H9 (cell line): ENCODE data around the gene PKD1. TPM values are rescaled to one million over a fixed set of nuclear protein-coding genes. Genes with fewer than 3 reads are reported as not detected.

Experiments
- DNase-seq: peaks from one replicate; pipeline ENCODE4 v3.0.0-alpha.2; 2017
- H2AFZ ChIP-seq: one replicate; pipeline ENCODE4 v1.6.1; 2013; ENCODE audit warnings: mild to moderate bottlenecking, low read length, control low read depth, moderate library complexity
- H2AK5ac ChIP-seq: 2 replicates; pipeline ENCODE4 v1.6.1; 2013; ENCODE audit warnings: low read length, control low read depth, mixed read lengths; ENCODE audit not compliant: insufficient read length
- H2BK120ac ChIP-seq: one replicate; pipeline ENCODE4 v1.6.1; 2013; ENCODE audit warnings: low read depth, mild to moderate bottlenecking, low read length, control low read depth, inconsistent platforms; ENCODE audit not compliant: poor library complexity, severe bottlenecking
- H2BK12ac ChIP-seq: 2 replicates; pipeline ENCODE4 v1.6.1; 2013; ENCODE audit warnings: low read length, control low read depth, mixed read lengths, low read depth; ENCODE audit not compliant: insufficient read length
- H2BK15ac ChIP-seq: 2 replicates; pipeline ENCODE4 v1.6.1; 2013; ENCODE audit warnings: low read depth, low read length, control low read depth
- H2BK20ac ChIP-seq: one replicate; pipeline ENCODE4 v1.6.1; 2013; ENCODE audit warnings: low read depth, mild to moderate bottlenecking, low read length, control low read depth, inconsistent platforms; ENCODE audit not compliant: poor library complexity, severe bottlenecking
- H2BK5ac ChIP-seq: 2 replicates; pipeline ENCODE4 v1.6.1; 2013; ENCODE audit warnings: low read length, control low read depth, mixed read lengths; ENCODE audit not compliant: insufficient read length
- H3K14ac ChIP-seq: 2 replicates; pipeline ENCODE4 v1.6.1; 2013; ENCODE audit warnings: low read length, control low read depth; ENCODE audit not compliant: insufficient read depth
- H3K18ac ChIP-seq: 2 replicates; pipeline ENCODE4 v1.6.1; 2013; ENCODE audit warnings: low read depth, mild to moderate bottlenecking, mixed read lengths, low read length, control low read depth; ENCODE audit not compliant: insufficient read length
- H3K23ac ChIP-seq: 2 replicates; pipeline ENCODE4 v1.6.1; 2013; ENCODE audit warnings: low read length, control low read depth, mixed read lengths, low read depth; ENCODE audit not compliant: insufficient read length
- H3K23me2 ChIP-seq: 2 replicates; pipeline ENCODE4 v1.6.1; 2013; ENCODE audit warnings: low read depth, mild to moderate bottlenecking, mixed read lengths, low read length, control low read depth; ENCODE audit not compliant: insufficient read length, poor library complexity, severe bottlenecking
- H3K27ac ChIP-seq: 2 replicates; pipeline ENCODE4 v1.5.1; 2013; ENCODE audit warnings: low read length, control low read depth, mixed read lengths, low read depth; ENCODE audit not compliant: insufficient read length
- H3K27me3 ChIP-seq: 2 replicates; pipeline ENCODE4 v1.6.1; 2013; ENCODE audit warnings: low read length, control low read depth, inconsistent platforms; ENCODE audit not compliant: insufficient read depth
- H3K4ac ChIP-seq: 2 replicates; pipeline ENCODE4 v1.6.1; 2013; ENCODE audit warnings: low read depth, mild to moderate bottlenecking, control low read depth, inconsistent platforms, low read length, moderate library complexity
- H3K4me1 ChIP-seq: 2 replicates; pipeline ENCODE4 v1.6.1; 2013; ENCODE audit warnings: low read length, control low read depth, inconsistent platforms; ENCODE audit not compliant: insufficient read depth
- H3K4me2 ChIP-seq: 2 replicates; pipeline ENCODE4 v1.6.1; 2013; ENCODE audit warnings: low read length, control low read depth, mixed read lengths; ENCODE audit not compliant: insufficient read length, insufficient read depth
- H3K56ac ChIP-seq: 2 replicates; pipeline ENCODE4 v1.6.1; 2013; ENCODE audit warnings: low read depth, mild to moderate bottlenecking, mixed read lengths, low read length, control low read depth; ENCODE audit not compliant: insufficient read length
- H3K79me1 ChIP-seq: 2 replicates; pipeline ENCODE4 v1.6.1; 2013; ENCODE audit warnings: low read depth, mild to moderate bottlenecking, moderate library complexity, low read length, control low read depth, inconsistent platforms; ENCODE audit not compliant: insufficient read depth, poor library complexity, severe bottlenecking
- H3K79me2 ChIP-seq: 2 replicates; pipeline ENCODE4 v1.6.1; 2013; ENCODE audit warnings: low read length, control low read depth, inconsistent platforms; ENCODE audit not compliant: insufficient read depth
- H3K9ac ChIP-seq: 2 replicates; pipeline ENCODE4 v1.6.1; 2013; ENCODE audit warnings: low read length, control low read depth, mixed read lengths; ENCODE audit not compliant: insufficient read length; ENCODE audit errors: extremely low read depth
- H3K9me3 ChIP-seq: one replicate; pipeline ENCODE4 v1.6.1; 2013; ENCODE audit warnings: low read depth, low read length, inconsistent platforms; ENCODE audit not compliant: control insufficient read depth
- H3T11ph ChIP-seq: one replicate; pipeline ENCODE4 v1.6.1; 2013; ENCODE audit warnings: mild to moderate bottlenecking, low read length, control low read depth, inconsistent platforms
- H4K20me1 ChIP-seq: one replicate; pipeline ENCODE4 v1.6.1; 2013; ENCODE audit not compliant: control insufficient read depth, insufficient read length, insufficient read depth
- H4K5ac ChIP-seq: 2 replicates; pipeline ENCODE4 v1.6.1; 2013; ENCODE audit warnings: low read depth, mild to moderate bottlenecking, mixed read lengths, low read length, control low read depth; ENCODE audit not compliant: insufficient read length
- H4K8ac ChIP-seq: replicated peaks from 2 replicates; pipeline ENCODE4 v1.6.1; 2013; ENCODE audit warnings: low read length, control low read depth, mixed read lengths, low read depth; ENCODE audit not compliant: insufficient read length
- H4K91ac ChIP-seq: 2 replicates; pipeline ENCODE4 v1.6.1; 2013; ENCODE audit warnings: low read depth, mild to moderate bottlenecking, moderate library complexity, mixed read lengths, low read length, control low read depth; ENCODE audit not compliant: insufficient read length
- H3K27ac Mint-ChIP-seq, 3 experiments: 2 replicates in 2 of 3; 3 replicates in 1 of 3; pipeline ENCODE4 v1.8.0; 2020 to 2021; ENCODE audit warnings: mixed read lengths in 3 of 3, mild to moderate bottlenecking in 1 of 3, moderate library complexity in 1 of 3
- H3K27me3 Mint-ChIP-seq: 2 replicates; pipeline ENCODE4 v1.8.0; 2021; ENCODE audit warnings: low read depth, mild to moderate bottlenecking, moderate library complexity, mixed read lengths
- H3K36me3 Mint-ChIP-seq, 3 experiments: 2 replicates in 2 of 3; 3 replicates in 1 of 3; pipeline ENCODE4 v1.8.0; 2020 to 2021; ENCODE audit warnings: low read depth in 3 of 3, mixed read lengths in 3 of 3; ENCODE audit not compliant: insufficient read depth in 1 of 3
- H3K4me1 Mint-ChIP-seq, 2 experiments: 2 replicates each; pipeline ENCODE4 v1.8.0; 2020; ENCODE audit warnings: mixed read lengths in 2 of 2
- H3K4me3 Mint-ChIP-seq, 2 experiments: 2 replicates in 1 of 2; 3 replicates in 1 of 2; pipeline ENCODE4 v1.8.0; 2020 to 2021; ENCODE audit warnings: mild to moderate bottlenecking in 2 of 2, mixed read lengths in 2 of 2, moderate library complexity in 1 of 2
- H3K9me3 Mint-ChIP-seq, 2 experiments: 2 replicates in 1 of 2; 3 replicates in 1 of 2; pipeline ENCODE4 v1.8.0; 2020; ENCODE audit warnings: mild to moderate bottlenecking in 2 of 2, mixed read lengths in 2 of 2, moderate library complexity in 1 of 2
- WGBS: extraction: QIAGEN DNeasy Blood & Tissue Kit; methylation state at CpG from one replicate; pipeline ENCODE4 v1.1.7; 2013; ENCODE audit warnings: missing lambda C conversion rate, low lambda C conversion rate, mixed read lengths; ENCODE audit not compliant: insufficient read length; ENCODE audit errors: extremely low coverage; 5-methylcytosine and 5-hydroxymethylcytosine counted together
- total RNA-seq: library from RNA; stranded (reverse); gene quantifications from 2 replicates; pipeline ENCODE4 v1.2.1, GENCODE V29; 2021
- TF ChIP-seq, protein P1 (sequence below): fragments of 200-600 bp; sonication (generic); conservative IDR thresholded peaks from 3 replicates; pipeline ENCODE4 v1.8.0; 2021; ENCODE audit warnings: antibody characterized with exemption, mild to moderate bottlenecking

The PKD1 gene
- total RNA-seq, 1 experiment from 2014 or later: 88.0 TPM

DNA sequence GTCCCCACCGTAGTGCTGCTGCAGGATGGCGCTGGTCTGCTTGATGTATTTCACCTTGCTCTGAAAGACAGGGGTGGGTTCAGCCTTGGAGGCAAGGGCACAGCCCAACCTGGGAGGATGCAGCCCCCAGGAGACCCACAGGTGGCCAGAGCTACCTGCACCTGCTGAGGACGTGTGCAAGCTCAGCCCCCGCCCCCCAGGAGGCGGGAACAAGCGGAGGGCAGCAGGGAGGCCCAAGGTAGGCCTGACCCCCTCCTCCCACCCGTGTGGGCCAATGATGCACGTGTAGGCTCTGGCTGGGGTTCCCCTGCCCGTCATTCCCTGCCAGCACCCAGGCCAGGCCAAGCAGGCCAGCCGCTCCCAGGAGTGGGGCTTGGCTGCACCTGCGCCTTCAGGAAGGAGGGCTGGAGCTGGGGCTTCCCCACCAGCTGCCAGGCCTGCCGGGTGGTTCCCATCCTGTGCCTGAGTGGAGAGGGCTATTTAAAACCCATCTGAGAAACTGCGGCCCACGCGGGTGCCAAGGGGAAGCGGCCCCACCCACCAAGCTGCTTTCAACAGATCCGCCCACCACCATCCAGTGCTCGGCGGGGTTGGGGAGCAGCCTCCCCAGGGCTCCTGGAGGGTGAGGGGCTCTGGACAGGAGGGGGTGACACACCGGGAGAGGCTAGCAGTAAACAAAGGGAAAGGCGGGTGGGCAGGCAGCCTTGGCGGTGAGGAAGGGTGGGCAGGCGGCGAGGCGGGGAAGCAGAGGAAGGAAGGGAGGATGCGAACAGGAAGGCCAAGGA lies 91.8 kb downstream of the PKD1 start:
- H2BK20ac ChIP-seq: no peak overlapping the region
- Mint-ChIP-seq H3K4me3 (no peak overlapping the region), H3K27me3 (no peaks in the 10 kb centered on the region), H3K4me1 (peaks cover 14 to 22% of the 10 kb centered on the region in 2 experiments), H3K9me3 (no peaks in the 10 kb centered on the region), H3K36me3 (peaks cover 2 to 5% (median 4%) of the 10 kb centered on the region in 3 experiments; a peak in 5 of 7 replicates), H3K27ac (no peak overlapping the region)
- H2AK5ac ChIP-seq: no peak overlapping the region
- H3K27me3 ChIP-seq: no peaks in the 10 kb centered on the region
- DNase-seq: no peak
- H4K20me1 ChIP-seq: no peaks in the 10 kb centered on the region
- H3K9me3 ChIP-seq: no peaks in the 10 kb centered on the region
- 0 out of 2 replicates have a peak, but pooled peaks cover 3% of the 10 kb centered on the region for H3K4me1 ChIP-seq
- H3K23ac ChIP-seq: no peak overlapping the region
- no peak overlapping the region for H3K4me2 ChIP-seq
- no peak overlapping the region for H3K18ac ChIP-seq
- H4K8ac ChIP-seq: no peak overlapping the region
- H2BK15ac ChIP-seq: no peak overlapping the region
- no peak overlapping the region for H2AFZ ChIP-seq
- no peak overlapping the region for H3K9ac ChIP-seq
- no peak overlapping the region for H3K56ac ChIP-seq
- no peak overlapping the region for H2BK5ac ChIP-seq
- H2BK120ac ChIP-seq: no peak overlapping the region
- no peak overlapping the region for H3K14ac ChIP-seq
- TF ChIP-seq, protein P1, sequence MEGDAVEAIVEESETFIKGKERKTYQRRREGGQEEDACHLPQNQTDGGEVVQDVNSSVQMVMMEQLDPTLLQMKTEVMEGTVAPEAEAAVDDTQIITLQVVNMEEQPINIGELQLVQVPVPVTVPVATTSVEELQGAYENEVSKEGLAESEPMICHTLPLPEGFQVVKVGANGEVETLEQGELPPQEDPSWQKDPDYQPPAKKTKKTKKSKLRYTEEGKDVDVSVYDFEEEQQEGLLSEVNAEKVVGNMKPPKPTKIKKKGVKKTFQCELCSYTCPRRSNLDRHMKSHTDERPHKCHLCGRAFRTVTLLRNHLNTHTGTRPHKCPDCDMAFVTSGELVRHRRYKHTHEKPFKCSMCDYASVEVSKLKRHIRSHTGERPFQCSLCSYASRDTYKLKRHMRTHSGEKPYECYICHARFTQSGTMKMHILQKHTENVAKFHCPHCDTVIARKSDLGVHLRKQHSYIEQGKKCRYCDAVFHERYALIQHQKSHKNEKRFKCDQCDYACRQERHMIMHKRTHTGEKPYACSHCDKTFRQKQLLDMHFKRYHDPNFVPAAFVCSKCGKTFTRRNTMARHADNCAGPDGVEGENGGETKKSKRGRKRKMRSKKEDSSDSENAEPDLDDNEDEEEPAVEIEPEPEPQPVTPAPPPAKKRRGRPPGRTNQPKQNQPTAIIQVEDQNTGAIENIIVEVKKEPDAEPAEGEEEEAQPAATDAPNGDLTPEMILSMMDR: no peak
- H4K5ac ChIP-seq: no peak overlapping the region
- WGBS: no CpG with 5 or more reads among the region's 26 CpGs
- no peak overlapping the region for H3K4ac ChIP-seq
- H3T11ph ChIP-seq: no peak overlapping the region
- H3K79me2 ChIP-seq: no peaks in the 10 kb centered on the region
- peaks cover 11% of the 10 kb centered on the region for H3K23me2 ChIP-seq
- no peak overlapping the region for H4K91ac ChIP-seq
- no peaks in the 10 kb centered on the region for H3K79me1 ChIP-seq
- H3K27ac ChIP-seq: no peak overlapping the region
- H2BK12ac ChIP-seq: no peak overlapping the region
